ENCODE measurements around the gene GLG1.
A peak's percentile ranks its signal among the peaks of the same experiment; 100 is the strongest.

The GLG1 gene

GRCh38 chr16:74608381-74608780 is 1.5 kb upstream of the GLG1 start:
- DNase-seq, result no peak

- no peak for DNase-seq
Observed at GRCh38 chr16:74607962-74608356, 1.0 kb upstream of the GLG1 start.

GRCh38 chr16:74607310-74607961 is 522 bp upstream of the GLG1 start:
- DNase-seq, result peak; percentile 83

- no peak for DNase-seq
Observed at GRCh38 chr16:74605746-74606520, 981 bp downstream of the GLG1 start.

GRCh38 chr16:74605332-74605731 is 1.6 kb downstream of the GLG1 start:
- no peak for DNase-seq

- no peak for DNase-seq
Observed at GRCh38 chr16:74603848-74604247, 3.1 kb downstream of the GLG1 start.

- no peak for DNase-seq
Observed at GRCh38 chr16:74601126-74601871, 5.6 kb downstream of the GLG1 start.

GRCh38 chr16:74596586-74596985 is 10.3 kb downstream of the GLG1 start:
- DNase-seq, result no peak

- no peak for DNase-seq
Observed at GRCh38 chr16:74592847-74593246, 14.1 kb downstream of the GLG1 start.

GRCh38 chr16:74591876-74592650 is 14.9 kb downstream of the GLG1 start:
- no peak for DNase-seq

GRCh38 chr16:74586948-74587347 is 20.0 kb downstream of the GLG1 start:
- no peak for DNase-seq

GRCh38 chr16:74585846-74586443 is 21.0 kb downstream of the GLG1 start:
- DNase-seq, result no peak

- DNase-seq, result no peak
Observed at GRCh38 chr16:74583926-74584666, 22.8 kb downstream of the GLG1 start.

- DNase-seq, result no peak
Observed at GRCh38 chr16:74582970-74583369, 23.9 kb downstream of the GLG1 start.

- DNase-seq, result no peak
Observed at GRCh38 chr16:74580833-74581232, 26.1 kb downstream of the GLG1 start.

GRCh38 chr16:74578838-74579237 is 28.1 kb downstream of the GLG1 start:
- DNase-seq, result no peak

- DNase-seq, result no peak
Observed at GRCh38 chr16:74578433-74578832, 28.5 kb downstream of the GLG1 start.

GRCh38 chr16:74577882-74578366 is 29.0 kb downstream of the GLG1 start:
- no peak for DNase-seq

- no peak for DNase-seq
Observed at GRCh38 chr16:74575807-74576643, 30.9 kb downstream of the GLG1 start.

- no peak for DNase-seq
Observed at GRCh38 chr16:74575175-74575806, 31.6 kb downstream of the GLG1 start.

Measured in NCI-H1105 treated with DMSO at 0.1 percent for 48 hours (cell line).